GM21717 (cell line): ENCODE results near the gene PAK3.

Experiments
- ATAC-seq: cut with Tn5 transposase; IDR thresholded peaks from one replicate; pipeline ENCODE4 v1.9.1; 2021; ENCODE audit warnings: mild to moderate bottlenecking, moderate library complexity; ENCODE audit not compliant: unreplicated experiment

Gene PAK3

GRCh38 chrX:111257733-111258132 lies 161.7 kb downstream of the PAK3 start:
- ATAC-seq: no peak

- no peak for ATAC-seq
These were observed 163.6 kb downstream of the PAK3 start for GRCh38 chrX:111259559-111259958.

- no peak for ATAC-seq
These were observed 164.5 kb downstream of the PAK3 start for GRCh38 chrX:111260451-111260850.

- ATAC-seq: no peak
These were observed 166.1 kb downstream of the PAK3 start for GRCh38 chrX:111262086-111262485.

GRCh38 chrX:111264385-111264784 lies 168.4 kb downstream of the PAK3 start:
- ATAC-seq: no peak

GRCh38 chrX:111265486-111265885 lies 169.5 kb downstream of the PAK3 start:
- ATAC-seq: no peak

- ATAC-seq: no peak
These were observed 172.5 kb downstream of the PAK3 start for GRCh38 chrX:111268506-111268905.

- ATAC-seq: no peak
These were observed 174.3 kb downstream of the PAK3 start, which contains the start of gene CAPN6 for GRCh38 chrX:111270339-111270738. TSS of gene CAPN6 (minus strand) at chrX:111270483. CDS start at chrX:111263936, 6,547 bp downstream.
